MM.1S (cell line): Measurements from ENCODE around the gene CDH4.

Experiments
- CTCF ChIP-seq: fragments of 300-600 bp; sonication (generic); IDR thresholded peaks from 2 replicates; pipeline ENCODE4 v1.5.1; 2016; ENCODE audit warnings: antibody characterized with exemption, low read length, mixed read lengths
- EZH2 ChIP-seq: fragments of 300-600 bp; sonication (generic); optimal IDR thresholded peaks from 2 replicates; pipeline ENCODE3; 2017; ENCODE audit warnings: low read depth, mild to moderate bottlenecking, antibody characterized with exemption, low read length, mixed read lengths
- EZH2phosphoT487 ChIP-seq: fragments of 300-600 bp; sonication (generic); IDR thresholded peaks from 2 replicates; pipeline ENCODE4 v1.6.1; 2018; ENCODE audit warnings: antibody characterized with exemption, low read length

GRCh38 chr20:61525781-61526431 lies 273.8 kb downstream of the CDH4 start:
- TF ChIP-seq CTCF (no peak), EZH2phosphoT487 (no peak), EZH2 (no peak)
